AG08396 (cell line): ENCODE data around the gene CAGE1.
"Not testable (repeated sequence)": the region's sequence is repeated elsewhere in the genome, so short reads cannot be mapped to it uniquely, and the experiment has no call there.

Experiments used
- DNase-seq: peaks from one replicate; pipeline ENCODE4 v3.0.0; 2012; ENCODE audit warnings: low spot score, mixed read lengths

The CAGE1 gene

DNA sequence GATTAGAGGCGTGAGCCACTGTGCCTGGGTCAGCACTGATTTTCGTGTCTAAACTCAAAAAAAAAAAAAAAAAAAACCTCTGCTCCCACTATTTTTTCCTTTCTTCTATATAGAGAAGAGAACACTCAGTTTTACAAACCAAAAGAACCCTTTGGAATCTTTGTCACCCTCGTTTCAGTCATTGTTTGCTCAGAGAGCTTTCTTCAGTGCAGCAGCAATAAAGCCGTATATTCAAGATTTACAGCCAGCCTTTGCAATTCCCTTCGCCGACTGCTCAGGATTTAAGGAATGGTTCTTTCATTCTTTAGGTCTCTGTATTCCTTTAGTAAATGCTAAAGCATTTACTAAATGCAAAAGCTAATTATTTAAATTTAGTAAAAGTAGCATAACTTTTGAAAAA lies 20.2 kb upstream of the CAGE1 start:
- DNase-seq = no peak

DNA sequence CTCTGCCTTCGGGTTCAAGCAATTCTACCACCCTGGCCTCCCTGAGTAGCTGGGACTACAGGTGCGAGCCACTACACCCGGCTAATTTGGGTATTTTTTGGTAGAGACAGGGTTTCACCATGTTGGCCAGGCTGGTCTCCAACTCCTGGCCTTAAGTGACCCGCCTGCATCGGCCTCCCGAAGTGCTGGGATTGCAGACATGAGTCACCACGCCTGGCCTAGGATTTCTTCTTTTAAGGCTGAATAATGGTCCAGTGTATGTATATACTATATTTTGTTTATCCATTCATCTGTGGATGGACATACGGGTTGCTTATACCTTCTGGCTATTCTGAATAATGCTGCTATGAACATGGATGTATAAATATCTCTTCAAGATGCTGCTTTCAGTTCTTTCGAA lies 17.2 kb upstream of the CAGE1 start:
- no peak for DNase-seq

DNA sequence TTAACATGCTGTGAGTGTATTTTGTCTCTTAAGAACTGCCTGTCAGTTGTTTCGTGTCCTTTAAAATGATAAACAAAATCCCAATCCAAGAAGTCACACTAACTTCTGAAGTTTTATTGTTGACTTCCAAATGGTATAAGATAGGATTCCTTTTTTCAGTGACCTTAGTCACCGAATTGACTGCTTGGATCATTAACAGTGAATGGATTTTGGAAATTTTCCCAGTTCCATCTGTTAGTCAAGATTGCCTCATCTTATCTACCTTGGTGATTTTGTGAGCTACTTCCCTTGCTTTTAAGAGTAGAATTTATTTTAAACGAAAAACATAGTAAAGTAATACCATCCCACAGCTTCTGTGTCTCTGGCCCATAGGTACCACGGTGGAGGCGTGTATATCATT lies 15.0 kb upstream of the CAGE1 start:
- DNase-seq = no peak

DNA sequence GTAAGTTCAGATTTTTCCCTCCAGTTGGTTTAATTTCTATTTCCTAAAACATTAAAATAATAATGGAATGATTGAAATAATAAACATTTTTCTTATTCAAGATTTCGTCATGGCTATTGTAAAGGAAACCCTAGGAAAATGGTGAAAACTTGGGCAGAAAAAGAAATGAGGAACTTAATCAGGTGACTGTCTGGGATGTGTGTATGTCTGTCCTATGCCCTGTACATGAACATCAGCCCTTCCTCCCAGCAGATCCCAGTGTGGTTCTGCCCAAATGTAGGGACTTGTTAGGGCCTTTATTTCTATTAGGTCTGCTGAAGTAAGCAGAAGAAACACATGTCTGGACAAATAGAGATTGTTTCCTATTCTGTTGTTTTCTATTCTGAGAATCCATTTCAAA lies 13.2 kb upstream of the CAGE1 start:
- DNase-seq = no peak

DNA sequence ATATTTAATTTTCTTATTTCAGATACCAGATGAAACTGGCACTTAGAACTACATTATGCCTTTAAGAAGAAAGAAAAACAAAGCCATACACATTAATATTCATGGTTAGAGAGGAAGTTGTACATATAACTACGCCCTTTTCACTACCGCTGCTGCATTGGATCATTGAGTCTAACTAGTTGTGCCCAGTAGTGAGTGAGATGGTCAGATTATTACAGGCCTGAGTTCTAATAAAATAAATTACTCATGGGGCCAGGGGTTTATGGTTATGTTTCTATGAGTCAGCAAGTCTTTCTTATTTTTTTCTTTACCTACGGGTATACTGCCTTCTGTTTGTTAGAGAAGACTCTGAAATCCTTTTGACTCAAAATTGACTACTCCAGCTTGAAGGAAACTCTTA lies 11.5 kb upstream of the CAGE1 start:
- DNase-seq = no peak

DNA sequence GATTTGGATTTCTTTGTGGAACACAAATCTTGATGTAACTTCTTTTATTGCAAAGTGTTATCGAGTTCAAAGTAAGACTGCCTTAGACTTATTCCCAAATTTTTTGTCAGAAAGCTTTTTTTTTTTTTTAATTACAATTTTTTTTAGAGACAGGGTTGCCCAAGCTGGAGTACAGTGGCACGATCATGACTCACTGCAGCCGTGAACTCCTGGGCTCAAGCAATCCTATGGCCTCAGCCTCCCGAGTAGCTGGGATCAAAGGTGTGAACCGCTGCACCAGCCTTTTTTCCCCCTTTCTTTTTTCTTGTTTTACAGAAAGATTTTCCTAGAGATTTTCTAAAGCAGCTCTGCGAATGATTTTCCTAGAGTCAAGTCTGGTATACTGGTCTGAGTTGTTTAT lies 2.9 kb upstream of the CAGE1 start:
- DNase-seq = no peak

DNA sequence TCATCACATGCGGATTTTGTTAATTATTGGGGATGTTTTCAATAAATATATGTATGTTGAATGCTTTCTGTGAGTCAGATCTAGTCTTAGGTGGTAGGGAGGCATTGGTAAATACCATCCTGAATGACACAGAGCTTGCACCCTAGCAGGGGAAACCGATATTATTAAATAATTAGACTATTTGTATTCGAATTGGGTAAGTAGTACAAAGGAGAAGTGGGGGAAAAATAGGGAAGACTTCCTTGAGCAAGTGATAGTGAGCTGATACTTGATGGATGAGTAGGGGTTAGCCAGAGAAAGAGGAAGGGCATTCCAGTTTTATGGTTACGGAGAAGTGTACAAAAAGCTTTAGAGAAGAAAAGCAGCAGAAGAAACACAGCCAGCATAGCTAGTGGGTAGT lies 1.6 kb upstream of the CAGE1 start:
- DNase-seq = no peak

DNA sequence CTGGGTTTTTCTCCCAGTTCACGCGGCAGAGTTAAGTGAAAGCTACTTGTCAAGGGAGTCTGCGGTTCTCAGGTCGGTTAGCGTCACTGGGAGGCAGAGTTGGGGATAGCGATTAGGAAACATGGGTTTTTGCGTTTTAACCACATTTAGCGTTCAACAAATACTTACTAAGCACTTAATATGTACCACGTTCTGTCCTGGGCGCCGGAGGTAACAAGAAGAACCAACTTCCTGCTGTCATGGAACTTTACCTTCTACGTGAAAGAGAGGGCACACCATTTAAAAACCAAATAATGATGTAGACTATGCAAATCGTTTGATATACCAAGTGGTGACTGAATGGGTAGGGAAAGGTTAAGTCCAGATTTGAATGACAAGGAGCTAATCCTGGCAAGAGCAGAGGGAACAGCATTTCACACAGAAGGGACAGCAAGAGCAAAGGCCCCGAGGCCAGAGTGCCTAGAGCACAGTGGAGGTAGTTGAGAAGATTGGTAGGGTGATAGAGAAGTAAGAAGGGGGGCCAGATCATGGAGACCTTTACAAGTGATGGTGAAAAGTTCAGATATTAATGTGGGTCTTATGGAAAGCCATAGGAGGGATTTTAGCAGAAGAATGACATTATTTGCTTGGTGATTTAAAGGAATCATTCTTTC lies 810 bp upstream of the CAGE1 start:
- no peak for DNase-seq

DNA sequence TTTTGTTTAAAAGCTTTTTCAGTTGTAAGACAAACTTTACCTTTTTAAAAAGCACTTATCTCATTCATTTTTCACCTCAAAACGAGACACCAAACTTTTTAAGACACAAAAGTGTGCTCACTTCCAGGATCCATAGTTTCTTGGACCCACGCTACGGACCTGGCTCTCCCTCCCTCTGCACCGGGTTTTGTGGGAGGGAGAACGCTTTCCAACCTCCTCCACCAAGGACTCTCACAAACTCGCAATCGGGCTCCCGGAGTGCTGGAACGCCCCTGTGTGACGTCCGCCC lies 436 bp downstream of the CAGE1 start:
- DNase-seq = peak; percentile 52

DNA sequence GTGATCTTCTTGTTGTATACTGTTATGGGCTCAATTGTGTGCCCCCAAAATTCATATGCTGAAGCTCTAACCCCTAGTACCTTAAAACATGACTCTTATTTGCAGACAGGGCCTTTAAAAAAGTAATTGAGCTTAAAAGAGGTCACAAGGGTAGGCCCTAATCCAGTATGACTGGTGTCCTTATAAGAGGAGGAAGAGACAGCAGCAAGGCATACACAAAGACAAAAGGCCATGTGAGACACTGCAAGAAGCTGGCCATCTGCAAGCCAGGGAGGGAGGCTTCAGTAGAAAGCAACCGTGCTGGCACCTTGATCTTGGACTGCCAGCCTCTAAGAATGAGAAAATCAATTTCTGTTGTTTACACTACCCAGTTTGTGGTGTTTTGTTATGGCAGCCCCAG lies 8.4 kb downstream of the CAGE1 start:
- DNase-seq = no peak

DNA sequence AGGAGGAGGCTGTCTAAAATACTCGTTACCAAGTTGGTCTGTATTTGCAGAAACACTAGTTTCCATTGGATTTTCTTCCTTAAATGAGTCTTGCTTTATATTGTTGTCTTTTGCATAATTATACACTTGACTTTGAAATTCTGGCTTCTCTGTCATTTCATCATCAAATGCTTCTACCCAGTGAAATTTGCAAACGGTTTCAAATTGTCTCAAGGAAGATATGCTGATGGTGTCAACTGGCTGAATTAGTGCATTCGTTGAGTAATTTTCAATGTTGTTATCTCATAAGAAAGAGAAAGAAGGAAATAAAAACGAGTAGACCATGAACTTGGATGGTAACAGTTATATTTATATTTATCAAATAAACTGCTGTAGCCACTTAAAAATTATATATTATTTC lies 10.8 kb downstream of the CAGE1 start:
- DNase-seq = no peak

DNA sequence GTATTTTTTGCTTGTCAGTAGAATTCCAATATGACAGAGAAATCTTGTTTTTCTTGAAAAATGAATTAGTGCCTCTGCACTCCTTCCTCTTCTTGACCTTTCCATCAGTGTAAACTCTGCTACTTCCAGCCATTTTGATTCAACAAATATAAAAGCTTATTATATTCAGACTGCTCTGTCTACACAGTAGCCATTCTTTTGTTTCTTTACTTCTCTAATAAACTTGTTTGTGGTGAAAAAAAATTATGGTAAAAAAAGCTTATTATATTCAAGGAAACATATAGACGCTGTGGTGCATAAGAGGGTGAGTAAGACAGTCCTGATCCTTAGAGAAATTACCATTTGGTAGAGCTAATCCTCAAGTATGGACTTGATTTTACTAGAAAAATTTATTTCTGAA lies 11.6 kb downstream of the CAGE1 start:
- no peak for DNase-seq

DNA sequence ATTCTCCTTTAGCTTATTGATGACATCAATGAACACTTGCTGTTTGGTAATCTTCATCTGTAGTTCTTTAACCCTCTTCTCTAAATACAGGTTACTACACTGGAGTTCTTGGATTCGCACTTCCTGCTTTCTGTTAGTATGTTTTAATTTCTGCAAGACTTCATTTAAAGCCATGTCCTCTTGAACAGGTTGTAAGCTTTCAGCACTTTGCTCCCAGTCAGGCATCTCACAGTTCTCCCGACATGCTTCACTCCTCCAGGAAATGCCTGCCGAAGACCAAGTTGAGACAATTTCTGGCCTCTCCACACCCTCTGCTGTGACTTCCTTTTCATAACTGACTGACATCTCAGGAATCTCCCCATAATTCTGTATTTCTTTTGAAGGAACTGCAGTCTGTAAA lies 15.8 kb downstream of the CAGE1 start:
- no peak for DNase-seq

DNA sequence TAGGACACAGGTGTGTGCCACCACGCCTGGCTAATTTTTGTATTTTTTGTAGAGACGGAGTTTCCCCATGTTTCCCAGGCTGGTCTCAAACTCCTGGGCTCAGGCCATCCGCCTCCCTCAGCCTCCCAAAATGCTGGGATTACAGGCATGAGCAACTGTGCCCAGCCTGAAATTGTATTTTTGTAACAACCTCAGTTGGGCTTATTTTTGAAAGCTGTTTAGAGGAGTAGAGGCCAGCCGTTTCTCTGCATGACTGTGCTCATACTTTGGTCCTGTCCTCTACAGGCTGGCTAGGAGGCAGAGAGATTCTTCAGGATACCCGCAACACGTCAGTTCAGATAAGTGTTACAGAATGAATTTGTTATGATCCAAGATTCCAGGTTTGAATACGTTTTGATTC lies 22.1 kb downstream of the CAGE1 start:
- DNase-seq = no peak

DNA sequence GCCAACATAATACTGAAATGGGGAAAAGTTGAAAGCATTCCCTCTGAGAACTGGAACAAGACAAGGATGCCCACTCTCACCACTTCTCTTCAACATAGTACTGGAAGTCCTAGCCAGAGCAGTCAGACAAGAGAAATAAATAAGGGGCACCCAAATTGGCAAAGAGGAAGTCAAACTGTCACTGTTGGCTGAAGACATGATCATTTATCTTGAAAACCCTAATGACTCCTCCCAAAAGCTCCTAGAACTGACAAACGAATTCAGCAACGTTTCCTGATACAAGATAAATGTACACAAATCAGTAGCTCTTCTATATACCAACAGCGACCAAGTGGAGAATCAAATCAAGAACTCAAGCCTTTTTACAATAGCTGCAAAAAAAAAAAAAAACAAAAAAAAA lies 37.6 kb downstream of the CAGE1 start:
- not testable (repeated sequence) for DNase-seq

DNA sequence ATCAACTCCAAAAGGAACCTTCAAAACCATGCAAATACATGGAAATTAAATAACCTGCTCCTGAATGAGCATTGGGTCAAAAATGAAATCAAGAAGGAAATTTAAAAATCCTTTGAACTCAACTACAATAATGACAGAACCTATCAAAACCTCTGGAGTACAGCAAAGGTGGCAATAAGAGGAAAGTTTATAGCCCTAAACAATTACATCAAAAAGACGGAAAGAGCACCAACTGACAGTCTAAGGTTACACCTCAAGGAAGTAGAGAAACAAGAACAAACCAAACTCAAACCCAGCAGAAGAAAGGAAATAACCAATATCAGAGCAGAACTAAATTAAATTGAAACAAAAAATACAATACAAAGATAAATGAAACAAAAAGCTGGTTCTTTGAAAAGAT lies 39.0 kb downstream of the CAGE1 start:
- not testable (repeated sequence) for DNase-seq

DNA sequence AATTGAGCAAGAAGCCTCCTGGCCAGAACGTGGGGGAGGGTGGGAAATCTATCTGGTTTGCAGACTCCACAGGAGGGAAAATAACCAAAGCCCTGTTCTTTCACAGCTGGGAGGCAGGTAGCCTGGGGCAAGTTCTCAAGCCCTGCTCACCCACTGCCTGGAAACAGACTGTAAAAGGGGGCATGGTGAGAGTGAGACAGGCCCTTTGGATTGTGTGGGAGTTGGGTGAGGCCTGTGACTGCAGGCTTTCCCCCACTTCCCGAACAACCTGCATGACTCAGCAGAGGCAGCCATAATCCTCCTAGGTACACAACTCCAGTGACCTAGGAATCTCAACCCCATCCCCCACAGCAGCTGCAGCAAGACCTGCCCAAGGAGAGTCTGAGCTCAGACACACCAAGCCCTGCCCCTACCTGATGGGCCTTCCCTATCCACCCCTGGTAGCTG lies 42.0 kb downstream of the CAGE1 start:
- DNase-seq = not testable (repeated sequence)

DNA sequence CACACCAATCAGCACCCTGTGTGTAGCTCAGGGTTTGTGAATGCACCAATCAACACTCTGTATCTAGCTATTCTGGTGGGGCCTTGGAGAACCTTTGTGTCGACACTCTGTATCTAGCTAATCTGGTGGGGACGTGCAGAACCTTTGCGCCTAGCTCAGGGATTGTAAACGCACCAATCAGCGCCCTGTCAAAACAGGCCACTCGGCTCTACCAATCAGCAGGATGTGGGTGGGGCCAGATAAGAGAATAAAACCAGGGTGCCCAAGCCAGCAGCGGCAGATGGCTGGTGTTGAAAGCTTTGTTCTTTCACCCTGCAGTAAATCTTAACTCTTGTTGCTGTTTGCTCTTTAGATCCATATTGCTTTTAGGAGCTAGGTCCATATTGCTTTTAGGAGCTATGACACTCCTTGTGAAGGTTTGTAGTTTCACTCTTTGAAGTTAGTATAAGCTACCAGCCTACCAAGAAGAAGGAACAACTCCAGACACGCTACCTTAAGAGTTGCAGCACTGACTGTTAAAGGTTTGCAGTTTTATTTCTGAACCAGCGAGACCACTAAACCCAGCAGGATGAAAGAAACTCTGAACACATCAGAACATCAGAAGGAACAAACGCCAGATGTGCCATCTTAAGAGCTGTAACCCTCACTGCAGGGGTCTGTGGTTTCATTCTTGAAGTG lies 44.6 kb downstream of the CAGE1 start:
- not testable (repeated sequence) for DNase-seq

DNA sequence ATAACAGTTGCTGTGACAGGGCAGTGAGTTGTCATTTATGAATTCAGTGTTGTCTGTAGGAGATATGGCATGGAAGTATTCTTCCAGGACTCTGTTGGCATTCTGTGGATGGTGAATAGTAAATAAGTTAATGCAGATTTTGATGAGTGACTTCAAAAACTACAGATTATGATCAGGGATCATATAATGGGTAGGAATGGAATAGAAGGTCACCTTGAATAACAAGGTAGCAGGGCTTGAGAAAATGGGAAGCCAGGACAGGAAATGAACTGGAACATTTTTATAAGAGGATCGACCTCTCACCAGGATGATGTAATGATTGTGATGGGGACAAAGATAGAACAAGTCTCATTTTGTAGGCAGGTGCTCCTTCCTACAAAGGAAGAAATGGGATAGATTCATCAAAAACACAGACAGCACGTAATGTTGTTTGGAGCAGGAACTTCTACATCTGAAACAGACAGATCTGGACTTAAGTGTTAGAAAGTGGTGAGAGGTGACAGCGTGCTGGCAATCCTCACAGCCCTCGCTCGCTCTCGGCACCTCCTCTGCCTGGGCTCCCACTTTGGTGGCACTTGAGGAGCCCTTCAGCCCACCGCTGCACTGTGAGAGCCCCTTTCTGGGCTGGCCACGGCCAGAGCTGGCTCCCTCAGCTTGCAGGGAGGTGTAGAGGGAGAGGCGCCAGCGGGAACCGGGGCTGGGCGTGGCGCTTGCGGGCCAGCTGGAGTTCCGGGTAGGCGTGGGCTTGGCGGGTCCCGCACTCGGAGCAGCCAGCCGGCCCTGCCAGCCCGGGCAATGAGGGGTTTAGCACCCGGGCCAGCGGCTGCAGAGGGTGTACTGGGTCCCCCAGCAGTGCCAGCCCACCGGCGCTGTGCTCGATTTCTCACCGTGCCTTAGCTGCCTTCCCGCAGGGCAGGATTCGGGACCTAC lies 45.7 kb downstream of the CAGE1 start:
- no peak for DNase-seq

DNA sequence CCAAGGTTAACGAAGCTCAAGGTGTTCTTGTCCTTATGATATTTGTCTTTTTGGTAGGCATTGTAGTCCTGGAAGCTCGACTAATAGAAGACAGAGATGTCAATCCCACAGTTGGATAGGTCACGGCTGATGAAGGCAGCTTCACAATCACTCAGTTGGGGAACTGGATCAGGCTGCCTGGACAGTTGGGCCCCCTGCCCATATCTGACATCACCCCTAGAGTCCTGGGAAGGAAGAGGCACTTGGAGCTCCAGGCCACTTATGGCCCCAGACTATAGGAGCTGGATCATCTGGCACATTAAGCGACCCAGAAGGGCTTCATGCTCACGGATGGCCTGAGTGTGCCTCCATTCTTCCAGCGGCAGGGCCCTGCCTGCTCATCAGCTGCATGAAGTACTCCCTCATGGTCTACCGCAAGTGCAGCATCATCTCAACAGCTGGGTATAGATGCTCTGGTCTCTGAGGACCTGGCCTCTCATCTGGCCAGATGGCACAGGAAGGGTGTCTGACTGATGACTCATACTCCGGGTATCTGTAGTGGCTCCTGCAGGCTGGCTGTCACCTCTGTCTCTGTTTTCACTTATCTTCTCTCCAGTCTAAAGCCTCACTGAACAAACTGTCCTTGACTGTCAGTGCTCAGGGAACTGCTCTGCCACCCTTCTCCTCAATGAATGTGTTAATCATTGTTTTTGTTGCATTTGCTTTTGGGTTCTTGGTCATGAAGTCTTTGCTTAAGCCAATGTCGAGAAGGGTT lies 47.4 kb downstream of the CAGE1 start:
- no peak for DNase-seq

DNA sequence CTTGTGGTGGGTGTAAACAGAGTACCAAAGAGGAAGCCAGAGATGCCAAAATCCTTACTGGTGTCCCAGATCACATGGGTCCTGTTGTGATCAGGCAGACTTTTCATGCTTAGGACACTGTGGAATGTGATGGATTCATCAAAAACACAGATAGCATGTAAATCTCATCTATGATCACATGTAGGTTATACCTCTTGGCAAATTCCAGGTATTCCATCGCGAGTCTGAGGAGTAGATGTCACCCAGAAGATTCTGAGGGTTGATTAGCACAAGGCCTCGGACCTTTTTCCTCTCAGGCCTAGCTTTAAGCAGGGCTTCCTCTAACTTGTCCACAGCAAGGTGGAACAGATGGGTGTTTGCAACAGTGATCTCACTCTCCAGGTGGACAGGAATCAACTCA lies 48.3 kb downstream of the CAGE1 start:
- no peak for DNase-seq

DNA sequence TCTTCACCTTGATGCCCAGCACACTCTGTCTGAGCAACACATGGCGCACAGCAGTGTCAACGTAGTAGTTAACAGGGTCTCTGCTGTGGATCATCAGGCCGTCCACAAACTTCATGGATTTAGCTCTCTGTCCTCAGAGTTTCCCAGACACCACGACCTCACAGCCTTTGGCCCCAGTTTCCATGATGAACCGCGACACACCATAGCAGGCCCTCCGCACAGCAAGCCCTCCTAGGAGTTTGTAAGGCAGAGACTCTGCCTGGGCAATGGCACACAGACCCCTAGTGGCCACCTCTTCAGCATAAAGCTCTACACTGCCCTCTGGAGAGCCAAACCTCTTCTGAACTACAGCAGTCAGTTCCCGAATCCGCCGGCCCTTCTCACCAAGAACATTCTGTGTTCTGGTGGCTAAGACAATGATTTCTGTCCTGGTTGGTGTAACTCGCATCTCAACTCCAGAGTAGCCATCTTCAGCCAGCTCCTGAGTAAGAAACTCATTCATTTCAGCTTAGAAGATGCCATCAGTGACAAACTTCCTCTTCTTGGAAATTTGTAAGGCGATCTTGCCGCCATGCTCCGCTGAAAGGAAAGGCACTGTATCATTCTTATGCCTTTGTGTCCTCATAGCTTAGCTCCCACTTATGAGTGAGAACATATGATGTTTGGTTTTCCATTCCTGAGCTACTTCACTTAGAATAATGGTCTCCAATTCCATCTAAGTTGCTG lies 50.4 kb downstream of the CAGE1 start:
- not testable (repeated sequence) for DNase-seq
